Islet precursor cell (in vitro differentiated cells): ENCODE results near the gene GNAL.

Experiments used
- DNase-seq: peaks from one replicate; pipeline ENCODE4 v3.0.0-alpha.2; 2018

GNAL gene

GRCh38 chr18:11775436-11776174 is 86.5 kb downstream of the GNAL start:
- DNase-seq, result no peak

GRCh38 chr18:11780042-11780441 is 91.0 kb downstream of the GNAL start:
- DNase-seq, result no peak

- DNase-seq, result no peak
Observed at GRCh38 chr18:11783716-11784331, 94.8 kb downstream of the GNAL start.

- DNase-seq, result no peak
Observed at GRCh38 chr18:11784674-11785304, 95.7 kb downstream of the GNAL start.

- DNase-seq, result no peak
Observed at GRCh38 chr18:11785444-11786055, 96.5 kb downstream of the GNAL start.

- no peak for DNase-seq
Observed at GRCh38 chr18:11789716-11790510, 100.8 kb downstream of the GNAL start.

- DNase-seq, result no peak
Observed at GRCh38 chr18:11791131-11791530, 102.1 kb downstream of the GNAL start.

GRCh38 chr18:11792632-11793031 is 103.6 kb downstream of the GNAL start:
- DNase-seq, result no peak

GRCh38 chr18:11794195-11794594 is 105.1 kb downstream of the GNAL start:
- DNase-seq, result no peak

GRCh38 chr18:11795916-11796315 is 106.9 kb downstream of the GNAL start:
- no peak for DNase-seq

- DNase-seq, result no peak
Observed at GRCh38 chr18:11798271-11798670, 109.2 kb downstream of the GNAL start.

GRCh38 chr18:11799066-11799465 is 110.0 kb downstream of the GNAL start:
- DNase-seq, result no peak

- no peak for DNase-seq
Observed at GRCh38 chr18:11800566-11801334, 111.7 kb downstream of the GNAL start.

GRCh38 chr18:11801573-11801972 is 112.5 kb downstream of the GNAL start:
- DNase-seq, result no peak

GRCh38 chr18:11802158-11802557 is 113.1 kb downstream of the GNAL start:
- no peak for DNase-seq

- DNase-seq, result no peak
Observed at GRCh38 chr18:11802586-11802985, 113.5 kb downstream of the GNAL start.

GRCh38 chr18:11807233-11807632 is 118.2 kb downstream of the GNAL start:
- DNase-seq, result peak; percentile 64

GRCh38 chr18:11808001-11808855 is 119.2 kb downstream of the GNAL start:
- peak; percentile 90 for DNase-seq

GRCh38 chr18:11809895-11810294 is 120.8 kb downstream of the GNAL start:
- DNase-seq, result no peak

GRCh38 chr18:11810379-11810778 is 121.3 kb downstream of the GNAL start:
- no peak for DNase-seq

- no peak for DNase-seq
Observed at GRCh38 chr18:11811009-11811408, 121.9 kb downstream of the GNAL start.
